Ureter (tissue), 1 donor: ENCODE data around the gene FITM2. TPM values are rescaled to one million over a fixed set of nuclear protein-coding genes. Genes with fewer than 3 reads are reported as not detected.

ENCODE experiments used
- DNase-seq: peaks from one replicate; pipeline ENCODE4 v3.0.0-alpha.2; 2020; ENCODE audit warnings: low spot score
- total RNA-seq: library from RNA; stranded (reverse); gene quantifications from one replicate; pipeline ENCODE4 v1.2.4, GENCODE V29; 2023
- donor health status: DM: yes; HTN: yes; CAD: no.

Gene FITM2
- total RNA-seq, 1 donor from 2014 or later = 7.8 TPM

DNA sequence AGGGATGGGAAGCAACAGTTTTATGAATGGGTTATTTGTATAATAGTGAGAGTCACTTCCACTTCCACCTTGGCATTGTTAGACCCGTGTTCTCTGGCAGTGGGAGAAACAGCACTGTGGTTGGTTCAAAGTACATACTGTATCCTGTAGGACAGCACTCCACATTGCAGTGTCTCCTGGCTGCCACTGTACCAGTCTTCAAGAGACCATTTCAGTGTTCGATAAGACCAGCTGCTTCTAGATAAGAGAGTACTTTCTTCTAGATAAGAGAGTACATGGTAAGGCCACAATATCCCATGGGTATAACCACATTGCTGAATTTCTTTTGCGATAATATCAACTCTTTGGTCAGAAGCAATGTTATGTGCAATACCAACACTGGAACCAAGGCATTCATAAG lies 28.8 kb downstream of the FITM2 start:
- no peak for DNase-seq

DNA sequence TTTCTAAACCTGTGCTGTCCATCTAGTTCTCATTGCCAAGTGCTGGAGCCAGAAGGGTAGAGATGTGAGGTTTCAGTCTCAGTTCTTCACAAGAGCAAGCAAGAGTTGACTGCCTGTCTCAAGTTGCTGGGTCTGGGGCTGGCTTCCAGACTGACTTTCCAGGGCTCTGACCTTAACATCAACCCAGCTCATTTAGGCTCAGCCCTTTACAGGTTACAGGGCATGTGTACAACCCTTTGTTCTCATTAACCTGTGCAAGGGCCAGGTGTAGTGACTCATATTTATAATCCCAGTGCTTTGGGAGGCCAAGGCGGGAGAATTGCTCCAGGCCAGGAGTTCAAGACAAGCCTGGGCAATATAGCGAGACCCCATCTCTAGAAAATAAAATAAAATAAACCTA lies 30.6 kb downstream of the FITM2 start:
- no peak for DNase-seq

DNA sequence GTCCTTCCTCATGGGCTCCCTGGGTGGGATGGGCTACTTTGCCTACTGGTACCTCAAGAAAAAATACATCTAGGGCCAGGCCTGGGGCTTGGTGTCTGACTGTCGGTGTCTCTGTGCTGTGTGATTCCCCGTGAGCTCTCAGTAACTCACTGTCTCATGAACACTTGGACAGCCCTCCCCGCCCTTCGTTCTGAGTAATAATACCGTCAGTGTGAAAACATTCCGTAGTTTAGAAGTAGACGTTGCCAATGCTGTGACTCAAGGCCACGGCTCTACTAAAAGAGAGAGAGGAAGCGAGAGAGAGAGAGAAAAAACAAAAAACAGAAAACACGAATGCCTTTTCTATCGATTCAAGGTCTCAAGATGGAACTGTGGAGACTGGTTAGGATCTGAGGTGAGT lies 31.8 kb downstream of the FITM2 start:
- no peak for DNase-seq

DNA sequence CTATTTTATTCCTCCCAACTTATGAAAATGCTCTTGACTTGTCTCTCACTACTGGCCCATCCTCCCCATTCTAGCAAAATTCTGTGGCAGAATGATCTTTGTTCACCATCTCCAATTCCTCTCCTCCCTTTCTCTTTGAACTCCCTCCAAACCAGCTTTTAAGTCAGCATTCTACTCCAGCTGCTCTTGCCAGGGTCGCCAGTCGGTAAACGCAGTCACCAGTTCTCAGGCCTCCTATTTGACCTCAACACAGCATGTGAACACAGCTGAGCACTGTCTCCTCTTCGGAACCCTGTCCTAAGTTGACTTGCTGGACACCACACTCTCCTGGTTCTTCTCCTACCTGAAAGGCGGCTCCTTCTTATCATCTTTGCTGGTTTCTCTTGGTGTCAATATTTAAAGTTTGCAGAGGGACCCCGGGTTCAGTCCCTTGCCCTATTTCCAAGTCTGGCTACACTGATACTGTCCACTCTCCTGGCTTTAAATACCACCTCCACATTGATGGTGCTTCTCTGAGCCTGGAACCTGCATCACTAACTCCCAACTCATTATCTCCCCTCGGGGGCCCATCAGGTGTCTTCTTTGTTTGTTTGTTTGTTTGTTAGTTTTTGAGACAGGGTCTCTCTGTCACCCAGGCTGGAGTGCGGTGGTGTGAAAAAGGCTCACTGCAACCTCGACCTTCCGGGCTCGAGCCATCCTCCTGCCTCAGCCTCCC lies 36.5 kb downstream of the FITM2 start:
- no peak for DNase-seq

DNA sequence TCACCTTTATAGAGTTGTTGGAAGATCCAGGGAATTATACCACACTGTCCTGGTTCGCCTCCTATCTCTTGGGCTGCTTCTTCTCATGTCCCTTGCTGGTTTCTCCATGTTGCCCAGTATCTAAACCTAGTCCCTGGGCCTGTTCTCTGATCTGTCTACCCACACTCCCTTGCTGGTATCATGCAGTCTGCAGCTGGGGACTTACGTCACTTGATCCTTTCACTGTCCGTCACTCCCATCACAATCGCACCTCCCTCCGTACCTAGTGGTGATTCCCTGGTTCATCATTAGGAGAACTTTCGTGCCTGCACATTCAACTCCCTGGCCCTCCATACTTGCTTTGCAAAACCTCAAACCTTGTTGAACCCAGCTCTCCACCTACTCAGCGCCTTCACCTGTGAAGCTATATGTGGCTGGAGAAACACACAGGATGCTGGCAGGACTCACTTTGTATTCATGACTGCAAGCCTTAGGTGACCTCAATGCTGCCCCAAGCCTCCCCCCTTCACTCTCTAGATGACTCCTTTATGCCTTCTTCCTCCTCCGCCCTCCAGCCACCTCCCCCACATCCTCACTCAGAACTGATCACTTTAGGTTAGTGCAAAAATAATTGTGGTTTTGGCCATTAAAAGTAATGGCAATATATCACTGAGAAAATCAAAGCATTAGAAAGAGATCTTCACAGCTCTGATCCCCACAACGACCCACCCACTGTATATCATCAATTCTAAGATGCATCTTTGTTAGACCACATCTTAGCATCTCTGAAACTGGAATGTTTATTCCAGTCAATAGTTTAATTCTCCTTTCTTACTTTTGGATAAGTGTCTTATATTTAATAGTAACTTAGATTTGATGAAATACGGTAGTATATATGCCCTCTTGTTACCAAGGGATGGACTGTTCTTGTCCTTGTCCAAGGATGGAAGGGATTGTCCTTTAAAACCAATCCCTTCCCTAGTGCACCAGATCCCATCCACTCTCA lies 37.5 kb downstream of the FITM2 start:
- DNase-seq = no peak

DNA sequence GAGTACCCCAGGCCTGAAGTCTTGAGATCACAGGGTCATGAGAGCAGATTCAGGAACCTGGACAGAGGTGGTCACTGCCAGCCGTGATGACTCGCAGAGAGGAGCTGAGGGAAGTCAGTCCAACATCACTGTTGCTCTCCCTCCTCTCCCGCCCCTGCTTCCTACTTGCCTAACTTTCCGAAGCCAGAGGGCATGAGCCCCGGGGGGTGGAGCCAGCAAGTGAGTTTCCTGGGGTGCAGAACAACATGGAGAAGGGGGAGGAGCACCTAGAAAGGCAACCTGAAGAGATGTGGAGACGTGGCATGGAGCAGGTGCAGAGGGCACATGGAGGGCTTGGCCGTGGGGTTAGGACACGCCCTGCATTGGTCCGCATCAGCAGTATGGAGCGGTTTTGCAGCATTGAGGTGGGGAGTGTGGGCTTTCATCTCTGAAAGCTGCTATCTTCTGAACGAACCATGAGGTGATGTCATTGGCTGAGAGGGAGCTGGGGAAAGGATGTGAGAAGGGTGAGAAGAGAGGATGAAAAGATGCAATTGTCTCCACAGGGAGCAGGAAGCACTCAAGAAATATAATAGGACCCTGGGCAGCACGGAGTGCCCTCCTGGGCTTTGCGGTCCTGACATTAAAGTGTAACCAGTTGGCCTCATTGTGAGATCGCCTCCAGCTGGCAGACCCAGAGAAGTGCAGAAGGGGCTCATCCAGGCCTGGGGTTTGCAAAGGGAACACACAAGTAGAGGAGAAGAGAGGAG lies 38.9 kb downstream of the FITM2 start:
- no peak for DNase-seq

DNA sequence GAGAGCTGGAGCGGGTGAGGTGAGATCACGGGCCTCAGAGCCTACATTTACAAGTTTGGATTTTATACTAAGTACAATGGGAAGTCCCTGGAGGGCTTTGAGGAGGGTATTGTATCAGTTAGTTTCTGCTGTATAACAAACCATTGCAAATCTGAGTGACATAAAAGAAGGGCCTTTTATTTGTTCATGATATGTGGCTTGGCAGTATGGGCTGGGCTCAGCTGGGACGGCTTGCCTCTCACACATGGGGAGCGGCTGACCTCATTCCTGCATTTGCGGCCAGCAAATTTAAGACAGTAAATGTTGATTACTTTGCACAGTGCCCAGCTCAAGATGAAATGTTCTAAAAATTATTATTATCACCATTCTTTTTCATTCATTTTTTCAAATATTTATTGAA lies 42.2 kb downstream of the FITM2 start:
- no peak for DNase-seq

DNA sequence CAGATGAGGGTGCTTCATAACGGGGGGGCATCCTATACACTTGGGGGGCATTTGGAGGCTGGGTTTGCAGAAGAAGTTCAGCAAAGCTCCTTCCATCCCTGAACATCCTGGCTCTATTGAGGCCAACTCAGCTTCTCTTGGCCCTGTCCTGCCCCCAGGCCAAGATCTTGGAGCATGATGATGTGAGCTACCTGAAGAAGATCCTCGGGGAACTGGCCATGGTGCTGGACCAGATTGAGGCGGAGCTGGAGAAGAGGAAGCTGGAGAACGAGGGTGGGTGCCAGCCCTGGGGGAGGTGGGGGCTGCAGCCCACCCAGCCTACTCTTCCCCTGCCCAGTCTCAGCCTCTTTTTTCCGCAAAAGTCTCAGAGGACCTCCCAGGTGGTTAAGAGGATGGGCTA lies 46.7 kb downstream of the FITM2 start:
- DNase-seq = no peak

DNA sequence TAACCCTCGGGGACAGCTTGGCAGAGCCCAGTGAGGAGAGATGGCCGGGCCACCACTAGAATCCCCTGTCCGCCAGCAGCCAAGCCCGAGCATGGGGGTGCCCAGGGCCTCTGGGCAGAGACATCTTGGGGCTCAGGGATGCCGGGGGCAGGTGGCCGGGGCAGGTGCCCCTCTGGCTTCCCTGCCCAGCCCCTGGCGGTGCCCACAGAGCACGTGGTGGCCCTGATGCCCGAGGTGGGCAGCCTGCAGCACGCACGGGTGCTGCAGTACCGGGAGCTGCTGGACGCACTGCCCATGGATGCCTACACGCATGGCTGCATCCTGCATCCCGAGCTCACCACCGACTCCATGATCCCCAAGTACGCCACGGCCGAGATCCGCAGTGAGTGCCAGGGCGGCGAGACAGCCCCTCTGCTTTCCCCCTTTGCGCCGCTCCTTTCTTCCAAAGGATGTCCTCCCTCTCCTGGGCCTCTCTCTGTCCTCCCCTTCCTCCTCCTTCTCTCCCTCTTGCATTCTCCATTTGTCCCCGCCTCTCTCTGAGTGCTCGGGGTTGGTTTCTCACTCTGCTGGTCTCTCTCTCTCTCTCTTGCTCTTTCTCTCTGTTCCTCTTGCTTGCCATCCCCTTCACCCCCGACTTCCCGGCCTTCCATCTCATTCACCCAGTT lies 52.6 kb downstream of the FITM2 start:
- DNase-seq = no peak

DNA sequence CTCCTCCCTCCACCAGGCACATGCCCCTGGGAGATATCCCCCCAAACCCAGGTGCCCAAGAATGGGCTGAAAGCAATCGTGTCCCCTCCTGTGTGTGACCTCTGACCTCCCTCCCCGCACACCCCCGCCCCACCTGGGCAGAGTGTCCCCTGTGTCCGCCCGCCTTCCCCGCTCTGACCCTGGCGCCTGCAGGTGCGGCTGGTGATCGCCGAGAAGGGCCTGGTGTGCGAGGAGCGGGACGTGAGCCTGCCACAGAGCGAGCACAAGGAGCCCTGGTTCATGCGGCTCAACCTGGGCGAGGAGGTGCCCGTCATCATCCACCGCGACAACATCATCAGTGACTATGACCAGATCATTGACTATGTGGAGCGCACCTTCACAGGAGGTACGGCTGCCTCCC lies 54.0 kb downstream of the FITM2 start:
- no peak for DNase-seq

DNA sequence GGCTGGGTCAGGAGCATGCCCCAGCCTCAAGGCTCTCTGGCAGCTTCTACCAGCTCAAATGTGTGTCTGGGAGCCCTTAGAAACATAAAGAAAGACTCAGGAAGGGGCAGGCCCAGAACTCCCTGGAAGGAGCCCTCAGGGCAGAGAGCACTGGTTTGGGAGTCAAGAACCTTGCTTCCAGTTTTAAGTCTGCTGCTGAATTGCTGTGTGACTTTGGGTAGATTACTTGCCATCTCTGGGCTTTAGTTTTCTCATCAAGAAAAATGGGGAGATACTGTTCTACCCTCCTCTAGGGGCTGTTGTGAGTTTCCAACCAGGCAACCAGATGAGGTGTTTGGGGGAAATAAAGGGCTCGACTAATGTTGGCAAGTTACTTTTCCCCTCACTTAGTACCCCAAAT lies 55.1 kb downstream of the FITM2 start:
- DNase-seq = no peak

DNA sequence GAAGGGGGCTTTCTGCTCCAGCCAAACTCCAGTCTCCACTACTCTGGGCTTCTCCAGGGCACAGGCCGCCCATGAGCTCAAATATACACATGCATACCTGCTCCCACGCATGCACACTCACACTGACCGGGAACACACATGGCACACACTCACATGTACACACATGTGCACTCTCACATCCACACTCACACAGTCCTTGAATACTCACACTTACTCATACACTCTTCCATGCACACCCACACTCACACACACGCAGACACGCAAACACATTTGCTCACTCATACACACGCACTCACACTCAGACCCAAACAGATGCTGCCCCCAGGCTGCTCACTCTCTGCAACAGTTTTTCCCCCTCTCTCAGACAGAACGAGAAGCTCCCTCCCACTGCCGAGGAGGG lies 56.9 kb downstream of the FITM2 start:
- no peak for DNase-seq

DNA sequence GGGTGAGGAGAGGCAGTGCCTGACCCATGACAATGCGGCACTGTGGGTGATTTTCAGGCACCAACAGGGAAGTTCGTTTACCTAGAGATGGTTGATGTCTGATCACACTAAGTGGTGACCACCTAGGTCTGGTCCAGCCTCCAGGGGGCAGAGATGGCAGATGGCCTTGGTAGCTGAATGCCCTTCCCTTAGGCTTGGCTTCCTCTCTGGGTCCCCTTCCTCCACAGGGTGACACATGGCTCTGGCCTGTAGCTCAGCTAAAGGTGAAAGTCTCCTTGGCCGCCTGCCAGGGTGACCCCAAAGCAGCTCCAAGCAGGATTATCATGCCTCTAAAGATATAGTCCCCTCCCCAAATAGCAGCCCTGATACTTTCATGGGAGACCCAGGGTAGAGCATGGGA lies 57.5 kb downstream of the FITM2 start:
- DNase-seq = no peak

Other genes starting within 250 kb of the FITM2 start
- gene JPH2, start 124.0 kb downstream of the FITM2 start, total RNA-seq = 35.2 TPM
- 24.4 TPM for gene OSER1, start 100.4 kb downstream of the FITM2 start, total RNA-seq
- gene GDAP1L1, start 63.9 kb downstream of the FITM2 start, total RNA-seq = not detected
- gene R3HDML, start 25.8 kb upstream of the FITM2 start, total RNA-seq = not detected
- gene HNF4A, start 44.5 kb upstream of the FITM2 start, total RNA-seq = not detected
- 25.5 TPM for gene TTPAL, start 164.7 kb upstream of the FITM2 start, total RNA-seq
- gene SERINC3, start 210.9 kb upstream of the FITM2 start, total RNA-seq = 93.1 TPM